Measurements from ENCODE around the gene BPIFB6. TPM values are rescaled to one million over a fixed set of nuclear protein-coding genes. Genes with fewer than 3 reads are reported as not detected.

The BPIFB6 gene
- total RNA-seq, 1 donor from 2014 or later = not detected

DNA sequence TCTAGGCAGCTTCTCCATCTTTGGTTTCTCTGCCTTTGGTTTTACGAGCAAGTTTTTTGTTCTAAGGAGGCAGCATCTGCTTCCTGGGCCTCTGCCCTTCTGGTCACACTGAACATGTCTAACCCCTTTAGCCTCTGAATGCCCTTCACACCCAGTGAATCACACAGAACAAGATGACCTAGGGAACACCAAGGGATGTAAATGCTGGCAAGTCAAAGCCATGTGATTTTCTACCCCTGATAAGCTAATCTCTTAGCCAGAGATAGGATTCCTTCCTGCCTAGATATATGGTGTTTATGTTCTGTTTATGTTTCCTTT, 7.2 kb upstream of the BPIFB6 start:
- Mint-ChIP-seq H3K4me1 (ENCODE audit: unreplicated experiment) (no peaks in the 10 kb centered on the region), H3K27me3 (ENCODE audit: unreplicated experiment) (peaks cover under 1% of the 10 kb centered on the region), H3K36me3 (ENCODE audit: low read depth, unreplicated experiment) (no peaks in the 10 kb centered on the region), H3K4me3 (ENCODE audit: unreplicated experiment) (no peak overlapping the region), H3K9me3 (ENCODE audit: unreplicated experiment) (no peaks in the 10 kb centered on the region), H3K27ac (ENCODE audit: unreplicated experiment) (no peak overlapping the region)
- TF ChIP-seq, protein P1, sequence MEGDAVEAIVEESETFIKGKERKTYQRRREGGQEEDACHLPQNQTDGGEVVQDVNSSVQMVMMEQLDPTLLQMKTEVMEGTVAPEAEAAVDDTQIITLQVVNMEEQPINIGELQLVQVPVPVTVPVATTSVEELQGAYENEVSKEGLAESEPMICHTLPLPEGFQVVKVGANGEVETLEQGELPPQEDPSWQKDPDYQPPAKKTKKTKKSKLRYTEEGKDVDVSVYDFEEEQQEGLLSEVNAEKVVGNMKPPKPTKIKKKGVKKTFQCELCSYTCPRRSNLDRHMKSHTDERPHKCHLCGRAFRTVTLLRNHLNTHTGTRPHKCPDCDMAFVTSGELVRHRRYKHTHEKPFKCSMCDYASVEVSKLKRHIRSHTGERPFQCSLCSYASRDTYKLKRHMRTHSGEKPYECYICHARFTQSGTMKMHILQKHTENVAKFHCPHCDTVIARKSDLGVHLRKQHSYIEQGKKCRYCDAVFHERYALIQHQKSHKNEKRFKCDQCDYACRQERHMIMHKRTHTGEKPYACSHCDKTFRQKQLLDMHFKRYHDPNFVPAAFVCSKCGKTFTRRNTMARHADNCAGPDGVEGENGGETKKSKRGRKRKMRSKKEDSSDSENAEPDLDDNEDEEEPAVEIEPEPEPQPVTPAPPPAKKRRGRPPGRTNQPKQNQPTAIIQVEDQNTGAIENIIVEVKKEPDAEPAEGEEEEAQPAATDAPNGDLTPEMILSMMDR (IDR thresholded peaks at IDR 0.05; ENCODE audit: unreplicated experiment) = no peak
- DNase-seq (ENCODE audit: low spot score) = no peak

DNA sequence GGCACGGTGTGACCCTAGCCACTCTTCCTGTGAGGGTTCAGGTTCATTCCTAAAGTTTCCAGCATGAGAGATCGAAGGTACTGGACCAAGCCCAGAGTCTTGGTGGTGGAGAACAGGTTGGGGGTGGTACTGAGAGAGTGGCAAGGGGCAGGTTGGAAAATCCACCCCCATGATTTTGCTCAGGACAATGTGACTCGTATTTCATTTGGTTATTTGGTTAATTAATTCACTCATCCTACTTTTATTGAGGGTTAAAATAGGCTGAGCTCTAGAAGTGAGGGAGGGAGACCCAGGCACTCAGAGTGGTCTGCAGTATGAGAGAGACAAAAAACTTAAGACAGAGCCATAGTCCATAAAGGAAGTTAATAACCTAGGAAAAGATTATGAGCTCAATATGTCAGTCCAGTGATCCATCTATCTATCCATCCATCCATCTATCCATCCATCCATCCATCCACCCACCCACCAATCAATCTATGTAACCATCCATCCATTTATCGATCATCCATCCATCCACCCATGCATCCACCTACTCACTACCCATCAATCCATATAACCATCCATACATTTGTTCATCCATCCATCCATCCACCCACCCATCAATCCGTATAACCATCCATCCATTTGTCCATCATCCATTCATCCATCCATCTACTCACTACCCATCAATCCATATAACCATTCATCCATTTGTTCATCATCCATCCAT, 6.7 kb upstream of the BPIFB6 start:
- TF ChIP-seq, protein P1 (IDR thresholded peaks at IDR 0.05; ENCODE audit: unreplicated experiment) = no peak
- H3K27me3 Mint-ChIP-seq (ENCODE audit: unreplicated experiment) = no peaks in the 10 kb centered on the region
- H3K4me3 Mint-ChIP-seq (ENCODE audit: unreplicated experiment) = no peak overlapping the region
- no peaks in the 10 kb centered on the region for H3K36me3 Mint-ChIP-seq (ENCODE audit: low read depth, unreplicated experiment)
- no peaks in the 10 kb centered on the region for H3K9me3 Mint-ChIP-seq (ENCODE audit: unreplicated experiment)
- H3K27ac Mint-ChIP-seq (ENCODE audit: unreplicated experiment) = no peak overlapping the region
- no peak for DNase-seq (ENCODE audit: low spot score)
- no peaks in the 10 kb centered on the region for H3K4me1 Mint-ChIP-seq (ENCODE audit: unreplicated experiment)

- H3K27ac Mint-ChIP-seq (ENCODE audit: unreplicated experiment) = no peak overlapping the region
- no peaks in the 10 kb centered on the region for H3K4me1 Mint-ChIP-seq (ENCODE audit: unreplicated experiment)
- H3K36me3 Mint-ChIP-seq (ENCODE audit: low read depth, unreplicated experiment) = no peaks in the 10 kb centered on the region
- H3K27me3 Mint-ChIP-seq (ENCODE audit: unreplicated experiment) = no peaks in the 10 kb centered on the region
- H3K4me3 Mint-ChIP-seq (ENCODE audit: unreplicated experiment) = no peak overlapping the region
- H3K9me3 Mint-ChIP-seq (ENCODE audit: unreplicated experiment) = no peaks in the 10 kb centered on the region
- TF ChIP-seq, protein P1 (IDR thresholded peaks at IDR 0.05; ENCODE audit: unreplicated experiment) = no peak
- no peak for DNase-seq (ENCODE audit: low spot score)
Observed at GRCh38 chr20:33025318-33025876, 6.1 kb upstream of the BPIFB6 start.

DNA sequence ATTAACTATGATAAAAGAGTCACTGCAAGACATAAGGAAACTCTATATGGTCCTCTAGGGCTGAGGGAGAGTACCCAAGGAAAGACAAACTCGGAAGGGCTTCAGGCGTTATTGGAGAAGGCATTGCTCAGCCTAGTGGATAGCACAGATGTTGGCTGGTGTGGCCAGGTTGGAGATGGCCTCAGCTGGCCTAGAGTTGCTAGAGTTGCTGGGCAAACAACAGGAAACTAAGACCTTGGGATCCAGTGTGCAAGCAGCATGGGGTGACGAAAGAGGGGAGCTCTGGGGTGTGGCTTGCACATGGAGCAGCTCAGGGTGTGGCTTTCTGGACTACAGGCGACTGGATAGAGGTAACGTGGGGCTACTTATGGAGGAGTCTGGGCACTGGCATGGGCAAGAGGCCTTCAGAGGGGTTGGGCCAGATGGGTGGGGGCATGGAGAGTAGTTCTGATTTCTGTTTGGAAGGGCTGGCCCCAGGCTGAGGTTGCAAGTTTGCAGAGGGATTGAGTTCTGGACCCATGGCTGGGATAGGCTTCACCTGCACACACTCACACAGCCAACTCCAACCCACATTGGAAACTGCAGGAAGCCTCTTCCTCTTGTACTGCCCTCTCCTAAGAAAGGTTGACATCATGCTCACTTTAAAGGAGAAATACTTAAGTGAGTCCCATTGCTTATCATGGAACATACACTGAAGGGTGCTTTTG, 5.2 kb upstream of the BPIFB6 start:
- Mint-ChIP-seq H3K9me3 (ENCODE audit: unreplicated experiment) (no peaks in the 10 kb centered on the region), H3K36me3 (ENCODE audit: low read depth, unreplicated experiment) (no peaks in the 10 kb centered on the region), H3K4me1 (ENCODE audit: unreplicated experiment) (no peaks in the 10 kb centered on the region), H3K4me3 (ENCODE audit: unreplicated experiment) (no peak overlapping the region), H3K27me3 (ENCODE audit: unreplicated experiment) (no peaks in the 10 kb centered on the region), H3K27ac (ENCODE audit: unreplicated experiment) (no peak overlapping the region)
- TF ChIP-seq, protein P1 (IDR thresholded peaks at IDR 0.05; ENCODE audit: unreplicated experiment) = no peak
- no peak for DNase-seq (ENCODE audit: low spot score)
